Measurements from ENCODE around the gene NUP37.

DNA sequence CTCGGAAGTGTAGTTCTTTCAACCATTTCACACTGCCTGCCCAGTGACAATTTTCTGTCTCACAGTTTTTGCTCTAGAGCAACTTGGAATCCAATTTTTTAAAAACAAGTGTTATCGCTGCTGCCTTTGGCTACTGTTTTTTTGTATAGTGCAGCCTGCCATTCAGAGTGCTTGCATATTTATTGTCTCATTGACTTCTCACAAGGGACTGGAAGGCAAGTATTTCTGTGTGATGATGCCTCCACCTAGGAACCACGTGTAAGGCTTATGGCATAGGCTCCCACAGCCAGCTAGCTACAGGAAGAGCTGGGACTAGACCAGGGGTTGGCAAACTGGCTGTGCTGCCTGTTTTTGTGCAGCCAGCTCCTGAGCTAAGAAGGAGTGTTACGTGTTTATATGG, 972 bp upstream of the NUP37 start:
- TF ChIP-seq, protein P1, sequence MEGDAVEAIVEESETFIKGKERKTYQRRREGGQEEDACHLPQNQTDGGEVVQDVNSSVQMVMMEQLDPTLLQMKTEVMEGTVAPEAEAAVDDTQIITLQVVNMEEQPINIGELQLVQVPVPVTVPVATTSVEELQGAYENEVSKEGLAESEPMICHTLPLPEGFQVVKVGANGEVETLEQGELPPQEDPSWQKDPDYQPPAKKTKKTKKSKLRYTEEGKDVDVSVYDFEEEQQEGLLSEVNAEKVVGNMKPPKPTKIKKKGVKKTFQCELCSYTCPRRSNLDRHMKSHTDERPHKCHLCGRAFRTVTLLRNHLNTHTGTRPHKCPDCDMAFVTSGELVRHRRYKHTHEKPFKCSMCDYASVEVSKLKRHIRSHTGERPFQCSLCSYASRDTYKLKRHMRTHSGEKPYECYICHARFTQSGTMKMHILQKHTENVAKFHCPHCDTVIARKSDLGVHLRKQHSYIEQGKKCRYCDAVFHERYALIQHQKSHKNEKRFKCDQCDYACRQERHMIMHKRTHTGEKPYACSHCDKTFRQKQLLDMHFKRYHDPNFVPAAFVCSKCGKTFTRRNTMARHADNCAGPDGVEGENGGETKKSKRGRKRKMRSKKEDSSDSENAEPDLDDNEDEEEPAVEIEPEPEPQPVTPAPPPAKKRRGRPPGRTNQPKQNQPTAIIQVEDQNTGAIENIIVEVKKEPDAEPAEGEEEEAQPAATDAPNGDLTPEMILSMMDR (IDR thresholded peaks at IDR 0.05): no peak
- TF ChIP-seq POLR2A (IDR thresholded peaks at IDR 0.05): no peak

Measured in esophagus squamous epithelium (tissue), 4 donors.